Keratinocyte (primary cell): ENCODE results near the gene TENT4A. TPM values are rescaled to one million over a fixed set of nuclear protein-coding genes. Genes with fewer than 3 reads are reported as not detected.

Experiments used
- DNase-seq: peaks from one replicate; pipeline ENCODE4 v3.0.0-alpha.2; 2011; ENCODE audit warnings: low read depth, missing footprints, low spot score
- FAIRE-seq: peaks from 2 replicates; lab custom pipeline; 2011; peaks lifted over from hg19 to GRCh38; lab: Jason Lieb, UNC
- H2AFZ ChIP-seq: 2 replicates; pipeline ENCODE4 v1.6.0; 2012; ENCODE audit warnings: low read length, control low read depth, inconsistent platforms; ENCODE audit not compliant: control insufficient read depth
- H3K27ac ChIP-seq: 2 replicates; pipeline ENCODE4 v1.5.1; 2011; ENCODE audit warnings: low read length; ENCODE audit not compliant: control insufficient read depth, insufficient read depth
- H3K27me3 ChIP-seq: 3 replicates; pipeline ENCODE4 v1.6.0; 2011; ENCODE audit warnings: low read length; ENCODE audit not compliant: control insufficient read depth, insufficient read depth; ENCODE audit errors: extremely low read depth
- H3K36me3 ChIP-seq, 2 experiments: 2 replicates in 1 of 2; 3 replicates in 1 of 2; pipeline ENCODE4 v1.5.1; 2011; ENCODE audit warnings: low read length in 2 of 2, mild to moderate bottlenecking in 1 of 2; ENCODE audit not compliant: control insufficient read depth in 2 of 2, insufficient read depth in 2 of 2; ENCODE audit errors: extremely low read depth in 1 of 2
- H3K4me1 ChIP-seq: 3 replicates; pipeline ENCODE4 v1.5.1; 2011; ENCODE audit warnings: low read length; ENCODE audit not compliant: control insufficient read depth, insufficient read depth; ENCODE audit errors: extremely low read depth
- H3K4me2 ChIP-seq: 3 replicates; pipeline ENCODE4 v1.6.0; 2011; ENCODE audit warnings: low read depth, low read length; ENCODE audit not compliant: control insufficient read depth, insufficient read depth; ENCODE audit errors: extremely low read depth
- H3K4me3 ChIP-seq, 3 experiments: fragments of 200-600 bp in 1 of 3; sonication (generic) in 1 of 3; 2 replicates in 2 of 3; 3 replicates in 1 of 3; pipeline ENCODE4 v1.5.1; 2011 to 2016; ENCODE audit warnings: low read length in 3 of 3, mild to moderate bottlenecking in 3 of 3, control low read depth in 2 of 3, inconsistent platforms in 1 of 3, low read depth in 1 of 3, mixed read lengths in 1 of 3, mixed run types in 1 of 3, moderate library complexity in 1 of 3; ENCODE audit not compliant: control insufficient read depth in 2 of 3, insufficient read depth in 2 of 3; ENCODE audit errors: extremely low read depth in 1 of 3
- H3K79me2 ChIP-seq: 2 replicates; pipeline ENCODE4 v1.6.0; 2012; ENCODE audit warnings: low read length; ENCODE audit not compliant: control insufficient read depth, insufficient read depth
- H3K9ac ChIP-seq: 3 replicates; pipeline ENCODE4 v1.6.0; 2011; ENCODE audit warnings: low read length; ENCODE audit not compliant: control insufficient read depth, insufficient read depth; ENCODE audit errors: extremely low read depth
- H3K9me1 ChIP-seq: 3 replicates; pipeline ENCODE4 v1.6.0; 2011; ENCODE audit warnings: low read length; ENCODE audit not compliant: control insufficient read depth, insufficient read depth; ENCODE audit errors: extremely low read depth
- H3K9me3 ChIP-seq: 2 replicates; pipeline ENCODE4 v1.5.1; 2012; ENCODE audit warnings: low read depth, low read length; ENCODE audit not compliant: control insufficient read depth
- H4K20me1 ChIP-seq: 3 replicates; pipeline ENCODE4 v1.6.0; 2011; ENCODE audit warnings: low read length; ENCODE audit not compliant: control insufficient read depth, insufficient read depth; ENCODE audit errors: extremely low read depth
- EZH2 ChIP-seq: IDR thresholded peaks from one replicate; pipeline ENCODE4 v1.6.1; 2012; ENCODE audit warnings: inconsistent platforms, mild to moderate bottlenecking, low read length, moderate library complexity
- dilution Hi-C: fragments of 300-500 bp; cut with MboI; formaldehyde crosslinking; loops from one replicate; pipeline ENCODE4 v1.7.0; 2020; ENCODE audit warnings: low sequenced_read_pairs; ENCODE audit not compliant: extremely low pct_ligation_motif_present
- polyA plus RNA-seq, 5 experiments: library from polyadenylated mRNA; depleted of rRNA in 3 of 5; stranded (reverse) in 3 of 5; stranded (forward) in 1 of 5; unstranded in 1 of 5; fragments of >200 nt; gene quantifications; 1 replicate in 1 of 5; 2 replicates in 3 of 5; 3 replicates in 1 of 5; pipeline versions ENCODE4 v1.2.1 to v1.2.3, GENCODE V29; 2011 to 2012; ENCODE audit warnings: missing spikeins in 2 of 5, low read depth in 1 of 5, low replicate concordance in 1 of 5
- TF ChIP-seq, protein P1 (sequence below), 3 experiments: IDR thresholded peaks in 1 of 3; conservative IDR thresholded peaks in 1 of 3; optimal IDR thresholded peaks in 1 of 3; 2 replicates in 2 of 3; 3 replicates in 1 of 3; pipeline versions ENCODE3 to v1.5.1; 2011; ENCODE audit warnings: low read length in 3 of 3, mild to moderate bottlenecking in 3 of 3, moderate library complexity in 2 of 3, control low read depth in 1 of 3, inconsistent platforms in 1 of 3; ENCODE audit not compliant: insufficient read depth in 2 of 3; ENCODE audit errors: extremely low read depth in 1 of 3

TENT4A gene
- polyA plus RNA-seq, 1 donor (not counting 4 experiments of a cell fraction or from before 2014, with no cell fraction given): 5.9 TPM

- Histone ChIP-seq H3K9ac (no peak overlapping the region), H3K4me3 (no peak overlapping the region), H3K27me3 (no peaks in the 10 kb centered on the region), H3K4me2 (no peak overlapping the region), H4K20me1 (no peaks in the 10 kb centered on the region), H3K9me3 (no peaks in the 10 kb centered on the region), H3K36me3 (no peaks in the 10 kb centered on the region), H3K4me1 (peaks cover 21% of the 10 kb centered on the region), H2AFZ (no peak overlapping the region), H3K27ac (no peak overlapping the region), H3K79me2 (no peaks in the 10 kb centered on the region), H3K9me1 (no peaks in the 10 kb centered on the region)
- FAIRE-seq (no peak), DNase-seq (no peak)
- dilution Hi-C loops: no loop called here
- TF ChIP-seq, protein P1, sequence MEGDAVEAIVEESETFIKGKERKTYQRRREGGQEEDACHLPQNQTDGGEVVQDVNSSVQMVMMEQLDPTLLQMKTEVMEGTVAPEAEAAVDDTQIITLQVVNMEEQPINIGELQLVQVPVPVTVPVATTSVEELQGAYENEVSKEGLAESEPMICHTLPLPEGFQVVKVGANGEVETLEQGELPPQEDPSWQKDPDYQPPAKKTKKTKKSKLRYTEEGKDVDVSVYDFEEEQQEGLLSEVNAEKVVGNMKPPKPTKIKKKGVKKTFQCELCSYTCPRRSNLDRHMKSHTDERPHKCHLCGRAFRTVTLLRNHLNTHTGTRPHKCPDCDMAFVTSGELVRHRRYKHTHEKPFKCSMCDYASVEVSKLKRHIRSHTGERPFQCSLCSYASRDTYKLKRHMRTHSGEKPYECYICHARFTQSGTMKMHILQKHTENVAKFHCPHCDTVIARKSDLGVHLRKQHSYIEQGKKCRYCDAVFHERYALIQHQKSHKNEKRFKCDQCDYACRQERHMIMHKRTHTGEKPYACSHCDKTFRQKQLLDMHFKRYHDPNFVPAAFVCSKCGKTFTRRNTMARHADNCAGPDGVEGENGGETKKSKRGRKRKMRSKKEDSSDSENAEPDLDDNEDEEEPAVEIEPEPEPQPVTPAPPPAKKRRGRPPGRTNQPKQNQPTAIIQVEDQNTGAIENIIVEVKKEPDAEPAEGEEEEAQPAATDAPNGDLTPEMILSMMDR (optimal IDR thresholded peaks at IDR 0.05 in 1 of 3, IDR thresholded peaks at IDR 0.05 in 1 of 3, conservative IDR thresholded peaks at IDR 0.05 in 1 of 3; ENCODE audit: extremely low read depth in 1 of 3, insufficient read depth in 2 of 3, low read length in 3 of 3): no peak
- TF ChIP-seq EZH2: no peak
Observed at GRCh38 chr5:6700685-6701355, 12.4 kb upstream of the TENT4A start.

DNA sequence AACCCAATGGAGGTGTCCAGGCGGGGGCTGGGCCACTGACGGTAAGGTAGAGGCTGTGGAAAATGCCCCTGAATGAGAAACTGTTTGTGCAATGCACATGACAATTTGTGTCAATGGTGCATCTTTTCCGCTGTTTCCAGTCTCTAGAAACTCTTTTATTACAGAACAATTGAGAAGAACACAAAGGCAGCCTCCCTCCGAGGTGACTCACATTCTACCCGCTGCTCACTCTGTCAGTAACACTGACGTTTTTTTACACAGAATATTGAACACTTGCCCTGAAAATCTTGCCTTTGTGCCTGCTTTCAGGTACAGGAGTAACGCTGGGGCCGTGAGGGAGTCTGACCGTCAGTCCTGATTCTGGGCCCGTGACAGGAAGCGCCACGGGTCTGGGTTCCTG is 11.7 kb upstream of the TENT4A start:
- Histone ChIP-seq H3K4me3 (no peak overlapping the region), H4K20me1 (no peaks in the 10 kb centered on the region), H3K4me2 (no peak overlapping the region), H3K4me1 (peaks cover 27% of the 10 kb centered on the region), H3K36me3 (no peaks in the 10 kb centered on the region), H2AFZ (no peak overlapping the region), H3K27ac (no peak overlapping the region), H3K79me2 (no peaks in the 10 kb centered on the region), H3K27me3 (no peaks in the 10 kb centered on the region), H3K9ac (no peak overlapping the region), H3K9me1 (no peaks in the 10 kb centered on the region), H3K9me3 (no peaks in the 10 kb centered on the region)
- dilution Hi-C loops: no loop called here
- FAIRE-seq (no peak), DNase-seq (no peak)
- TF ChIP-seq, protein P1 (optimal IDR thresholded peaks at IDR 0.05 in 1 of 3, IDR thresholded peaks at IDR 0.05 in 1 of 3, conservative IDR thresholded peaks at IDR 0.05 in 1 of 3; ENCODE audit: extremely low read depth in 1 of 3, insufficient read depth in 2 of 3, low read length in 3 of 3): no peak
- no peak for TF ChIP-seq EZH2
